Natural killer cell (primary cell): ENCODE results near the gene ARPP21. TPM values are rescaled to one million over a fixed set of nuclear protein-coding genes. Genes with fewer than 3 reads are reported as not detected.

ENCODE experiments used
- ATAC-seq, 3 donors: fragments of 150-1000 bp in 2 of 3; fragments of 200-7000 bp in 1 of 3; cut with Tn5 transposase; 1 replicate in 1 of 3; 2 replicates in 2 of 3; pipeline ENCODE4 v1.10.0; 2021; ENCODE audit warnings: mild to moderate bottlenecking in 2 of 3, moderate library complexity in 2 of 3
- DNase-seq, 2 donors: peaks; one replicate each; pipeline versions ENCODE4 v3.0.0 to v3.0.0-alpha.2; 2013 to 2021; ENCODE audit warnings: mixed read lengths in 1 of 2
- H3K27ac ChIP-seq: one replicate; pipeline ENCODE4 v1.5.1; 2013; ENCODE audit warnings: mild to moderate bottlenecking, low read length
- H3K27me3 ChIP-seq: one replicate; pipeline ENCODE4 v1.6.1; 2013; ENCODE audit warnings: low read length; ENCODE audit not compliant: control insufficient read depth, insufficient read depth
- H3K36me3 ChIP-seq: one replicate; pipeline ENCODE4 v1.6.1; 2013; ENCODE audit warnings: low read length; ENCODE audit not compliant: control insufficient read depth, insufficient read depth
- H3K4me1 ChIP-seq: one replicate; pipeline ENCODE4 v1.6.1; 2013; ENCODE audit warnings: low read length; ENCODE audit not compliant: control insufficient read depth, insufficient read depth
- H3K4me3 ChIP-seq: one replicate; pipeline ENCODE4 v1.5.1; 2013; ENCODE audit warnings: low read length
- H3K9me3 ChIP-seq: one replicate; pipeline ENCODE4 v1.6.1; 2013; ENCODE audit warnings: low read length; ENCODE audit not compliant: control insufficient read depth, insufficient read depth
- H3K27ac Mint-ChIP-seq, 2 donors: one replicate each; pipeline ENCODE4 v1.8.0; 2022; ENCODE audit warnings: mild to moderate bottlenecking in 2 of 2, mixed read lengths in 2 of 2, moderate library complexity in 1 of 2
- H3K27me3 Mint-ChIP-seq, 2 donors: one replicate each; pipeline ENCODE4 v1.8.0; 2022; ENCODE audit warnings: low read depth in 2 of 2, mixed read lengths in 2 of 2
- H3K36me3 Mint-ChIP-seq: one replicate; pipeline ENCODE4 v1.8.0; 2022; ENCODE audit warnings: mixed read lengths
- H3K4me1 Mint-ChIP-seq, 2 donors: one replicate each; pipeline ENCODE4 v1.8.0; 2022; ENCODE audit warnings: mixed read lengths in 2 of 2
- H3K4me3 Mint-ChIP-seq: one replicate; pipeline ENCODE4 v1.8.0; 2022; ENCODE audit warnings: mild to moderate bottlenecking, moderate library complexity, mixed read lengths
- H3K9me3 Mint-ChIP-seq, 2 donors: one replicate each; pipeline ENCODE4 v1.8.0; 2022; ENCODE audit warnings: mixed read lengths in 2 of 2
- WGBS: methylation state at CpG from one replicate; pipeline ENCODE4 v1.1.7; 2013; ENCODE audit warnings: missing lambda C conversion rate; ENCODE audit not compliant: insufficient coverage; 5-methylcytosine and 5-hydroxymethylcytosine counted together
- intact Hi-C: fragments of 100-400 bp; cut with micrococcal nuclease; formaldehyde crosslinking; loops from one replicate; pipeline ENCODE4 v1.14.2; 2022
- total RNA-seq, 4 donors: library from RNA; stranded (reverse); fragments of 120-200 nt in 1 of 4; gene quantifications; one replicate each; pipeline versions ENCODE4 v1.2.3 to v1.2.4, GENCODE V29; 2013 to 2022
- TF ChIP-seq, protein P1 (sequence below): fragments of 200-600 bp; IDR thresholded peaks from one replicate; pipeline ENCODE4 v1.8.0; 2022; ENCODE audit warnings: antibody characterized with exemption

ARPP21 gene
- total RNA-seq, 3 donors from 2014 or later (not counting 1 experiment from before 2014, with no cell fraction given), result not detected

GRCh38 chr3:35647461-35647860, 8.1 kb downstream of the ARPP21 start:
- Histone ChIP-seq H3K27ac (no peak overlapping the region), H3K27me3 (no peaks in the 10 kb centered on the region), H3K4me3 (no peak overlapping the region), H3K36me3 (no peaks in the 10 kb centered on the region), H3K4me1 (no peaks in the 10 kb centered on the region), H3K9me3 (no peaks in the 10 kb centered on the region)
- Mint-ChIP-seq H3K27ac (no peak overlapping the region), H3K4me1 (no peaks in the 10 kb centered on the region), H3K36me3 (no peaks in the 10 kb centered on the region), H3K4me3 (no peak overlapping the region), H3K9me3 (peaks cover 0 to 4% of the 10 kb centered on the region in 2 donors), H3K27me3 (no peaks in the 10 kb centered on the region)
- intact Hi-C loops, result no loop called here
- TF ChIP-seq, protein P1, sequence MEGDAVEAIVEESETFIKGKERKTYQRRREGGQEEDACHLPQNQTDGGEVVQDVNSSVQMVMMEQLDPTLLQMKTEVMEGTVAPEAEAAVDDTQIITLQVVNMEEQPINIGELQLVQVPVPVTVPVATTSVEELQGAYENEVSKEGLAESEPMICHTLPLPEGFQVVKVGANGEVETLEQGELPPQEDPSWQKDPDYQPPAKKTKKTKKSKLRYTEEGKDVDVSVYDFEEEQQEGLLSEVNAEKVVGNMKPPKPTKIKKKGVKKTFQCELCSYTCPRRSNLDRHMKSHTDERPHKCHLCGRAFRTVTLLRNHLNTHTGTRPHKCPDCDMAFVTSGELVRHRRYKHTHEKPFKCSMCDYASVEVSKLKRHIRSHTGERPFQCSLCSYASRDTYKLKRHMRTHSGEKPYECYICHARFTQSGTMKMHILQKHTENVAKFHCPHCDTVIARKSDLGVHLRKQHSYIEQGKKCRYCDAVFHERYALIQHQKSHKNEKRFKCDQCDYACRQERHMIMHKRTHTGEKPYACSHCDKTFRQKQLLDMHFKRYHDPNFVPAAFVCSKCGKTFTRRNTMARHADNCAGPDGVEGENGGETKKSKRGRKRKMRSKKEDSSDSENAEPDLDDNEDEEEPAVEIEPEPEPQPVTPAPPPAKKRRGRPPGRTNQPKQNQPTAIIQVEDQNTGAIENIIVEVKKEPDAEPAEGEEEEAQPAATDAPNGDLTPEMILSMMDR, result no peak
- DNase-seq, result no peak
- WGBS, result 91% methylated on average over 2 of the region's 4 CpGs
- no peak for ATAC-seq

- 52% methylated on average over 2 of the region's 2 CpGs for WGBS
- DNase-seq (no peak), ATAC-seq (no peak)
- no peaks in the 10 kb centered on the region for H3K9me3 ChIP-seq
- H3K4me3 ChIP-seq, result no peak overlapping the region
- no peaks in the 10 kb centered on the region for H3K27me3 ChIP-seq
- H3K4me1 Mint-ChIP-seq, result no peaks in the 10 kb centered on the region
- no peaks in the 10 kb centered on the region for H3K36me3 ChIP-seq
- TF ChIP-seq, protein P1, result no peak
- intact Hi-C loops, result no loop called here
- no peak overlapping the region for H3K27ac ChIP-seq
- no peaks in the 10 kb centered on the region for H3K36me3 Mint-ChIP-seq
- H3K4me1 ChIP-seq, result no peaks in the 10 kb centered on the region
- H3K4me3 Mint-ChIP-seq, result no peak overlapping the region
- H3K9me3 Mint-ChIP-seq, result peaks cover 0 to 4% of the 10 kb centered on the region in 2 donors
- no peak overlapping the region for H3K27ac Mint-ChIP-seq
- no peaks in the 10 kb centered on the region for H3K27me3 Mint-ChIP-seq
These were observed 9.0 kb downstream of the ARPP21 start for GRCh38 chr3:35648347-35648746.

DNA sequence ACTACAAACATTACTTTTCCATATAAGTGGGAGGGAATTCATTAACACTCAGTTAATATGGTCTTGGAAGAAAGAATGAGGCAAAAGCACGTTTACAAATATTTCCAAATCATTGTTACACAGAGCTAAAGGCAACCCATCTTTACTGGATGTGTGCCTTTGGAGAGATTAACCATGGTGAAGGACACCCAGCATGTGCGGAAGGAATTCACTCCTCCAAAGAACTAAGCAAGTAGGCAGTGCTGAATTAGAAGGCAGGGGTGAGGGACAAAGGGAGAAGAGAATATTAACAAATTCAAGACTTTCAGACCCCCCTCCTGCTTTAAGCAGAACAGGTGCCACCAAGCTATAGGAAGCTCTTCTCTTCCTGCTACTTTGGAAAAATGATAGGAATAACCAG, 10.1 kb downstream of the ARPP21 start:
- H3K4me3 ChIP-seq, result no peak overlapping the region
- Mint-ChIP-seq H3K27me3 (no peaks in the 10 kb centered on the region), H3K9me3 (peaks cover 0 to 4% of the 10 kb centered on the region in 2 donors), H3K4me1 (no peaks in the 10 kb centered on the region), H3K27ac (no peak overlapping the region), H3K36me3 (no peaks in the 10 kb centered on the region), H3K4me3 (no peak overlapping the region)
- no peaks in the 10 kb centered on the region for H3K4me1 ChIP-seq
- no peak for ATAC-seq
- intact Hi-C loops, result no loop called here
- H3K9me3 ChIP-seq, result no peaks in the 10 kb centered on the region
- no peak for DNase-seq
- 100% methylated on average over 1 of the region's 2 CpGs for WGBS
- H3K27me3 ChIP-seq, result no peaks in the 10 kb centered on the region
- TF ChIP-seq, protein P1, result no peak
- H3K36me3 ChIP-seq, result no peaks in the 10 kb centered on the region
- H3K27ac ChIP-seq, result no peak overlapping the region

- intact Hi-C loops, result no loop called here
- H3K4me1 Mint-ChIP-seq, result no peaks in the 10 kb centered on the region
- H3K27me3 ChIP-seq, result no peaks in the 10 kb centered on the region
- no peak overlapping the region for H3K27ac Mint-ChIP-seq
- TF ChIP-seq, protein P1, result no peak
- H3K36me3 ChIP-seq, result no peaks in the 10 kb centered on the region
- no peak overlapping the region for H3K4me3 Mint-ChIP-seq
- no peak for DNase-seq
- H3K36me3 Mint-ChIP-seq, result no peaks in the 10 kb centered on the region
- ATAC-seq, result no peak
- no peaks in the 10 kb centered on the region for H3K9me3 ChIP-seq
- H3K4me3 ChIP-seq, result no peak overlapping the region
- H3K27me3 Mint-ChIP-seq, result no peaks in the 10 kb centered on the region
- H3K27ac ChIP-seq, result no peak overlapping the region
- H3K9me3 Mint-ChIP-seq, result peaks cover 0 to 2% of the 10 kb centered on the region in 2 donors
- no CpG with 5 or more reads among the region's 1 CpG for WGBS
- no peaks in the 10 kb centered on the region for H3K4me1 ChIP-seq
These were observed 12.1 kb downstream of the ARPP21 start for GRCh38 chr3:35651426-35651825.
